ENCODE measurements around the gene DEPP1.

DEPP1 gene

DNA sequence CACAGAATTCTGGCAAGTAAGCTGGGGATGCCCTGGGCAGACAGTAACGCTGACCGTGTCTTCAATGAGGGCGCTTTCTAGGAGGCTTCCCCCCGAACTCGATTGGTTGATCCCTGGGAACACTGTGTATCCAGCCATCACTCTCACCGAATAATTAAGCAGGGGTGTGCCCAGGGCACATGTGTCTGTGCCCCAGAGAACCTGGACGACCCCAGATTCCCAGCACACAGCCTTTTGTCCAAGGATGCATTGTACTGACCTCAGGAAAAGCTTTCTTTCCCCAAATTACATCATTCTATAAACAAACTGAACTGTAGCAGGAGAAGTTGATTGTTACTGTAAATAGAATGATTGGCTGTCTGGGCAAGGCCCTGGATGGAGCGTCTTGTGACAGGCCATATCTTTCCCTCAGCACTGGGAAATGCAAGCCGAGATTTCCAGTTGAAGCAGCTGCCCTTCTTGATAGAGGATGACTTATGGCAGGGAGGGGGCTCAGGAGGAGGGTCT, 6.6 kb upstream of the DEPP1 start:
- no peak for TF ChIP-seq EZH2phosphoT487 (IDR thresholded peaks at IDR 0.05; ENCODE audit: borderline replicate concordance)
- TF ChIP-seq, protein P1, sequence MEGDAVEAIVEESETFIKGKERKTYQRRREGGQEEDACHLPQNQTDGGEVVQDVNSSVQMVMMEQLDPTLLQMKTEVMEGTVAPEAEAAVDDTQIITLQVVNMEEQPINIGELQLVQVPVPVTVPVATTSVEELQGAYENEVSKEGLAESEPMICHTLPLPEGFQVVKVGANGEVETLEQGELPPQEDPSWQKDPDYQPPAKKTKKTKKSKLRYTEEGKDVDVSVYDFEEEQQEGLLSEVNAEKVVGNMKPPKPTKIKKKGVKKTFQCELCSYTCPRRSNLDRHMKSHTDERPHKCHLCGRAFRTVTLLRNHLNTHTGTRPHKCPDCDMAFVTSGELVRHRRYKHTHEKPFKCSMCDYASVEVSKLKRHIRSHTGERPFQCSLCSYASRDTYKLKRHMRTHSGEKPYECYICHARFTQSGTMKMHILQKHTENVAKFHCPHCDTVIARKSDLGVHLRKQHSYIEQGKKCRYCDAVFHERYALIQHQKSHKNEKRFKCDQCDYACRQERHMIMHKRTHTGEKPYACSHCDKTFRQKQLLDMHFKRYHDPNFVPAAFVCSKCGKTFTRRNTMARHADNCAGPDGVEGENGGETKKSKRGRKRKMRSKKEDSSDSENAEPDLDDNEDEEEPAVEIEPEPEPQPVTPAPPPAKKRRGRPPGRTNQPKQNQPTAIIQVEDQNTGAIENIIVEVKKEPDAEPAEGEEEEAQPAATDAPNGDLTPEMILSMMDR (conservative IDR thresholded peaks at IDR 0.05; ENCODE audit: low read length), result no peak
- Histone ChIP-seq H3K36me3 (ENCODE audit: insufficient read depth, low read length) (no peaks in the 10 kb centered on the region), H3K4me1 (ENCODE audit: insufficient read depth, low read length, poor library complexity, severe bottlenecking) (peaks cover 23% of the 10 kb centered on the region), H3K9me3 (ENCODE audit: insufficient read depth, low read depth, low read length) (no peaks in the 10 kb centered on the region), H3K9ac (ENCODE audit: low read depth, low read length, poor library complexity, severe bottlenecking) (no peak overlapping the region), H3K4me3 (ENCODE audit: low read length, poor library complexity, severe bottlenecking) (no peak overlapping the region), H3K4me2 (ENCODE audit: low read depth, low read length, poor library complexity, severe bottlenecking) (no peak overlapping the region), H3K9me2 (replicated peaks; ENCODE audit: low read depth, low read length) (no peaks in the 10 kb centered on the region), H3K79me2 (ENCODE audit: insufficient read depth, low read length) (no peaks in the 10 kb centered on the region), H4K20me1 (ENCODE audit: insufficient read depth, low read length, poor library complexity, severe bottlenecking) (no peaks in the 10 kb centered on the region), H2AFZ (ENCODE audit: low read length) (no peak overlapping the region), H3K27me3 (ENCODE audit: insufficient read depth, low read length, poor library complexity, severe bottlenecking) (no peaks in the 10 kb centered on the region), H3F3A (ENCODE audit: low read depth) (no peaks in the 10 kb centered on the region)

DNA sequence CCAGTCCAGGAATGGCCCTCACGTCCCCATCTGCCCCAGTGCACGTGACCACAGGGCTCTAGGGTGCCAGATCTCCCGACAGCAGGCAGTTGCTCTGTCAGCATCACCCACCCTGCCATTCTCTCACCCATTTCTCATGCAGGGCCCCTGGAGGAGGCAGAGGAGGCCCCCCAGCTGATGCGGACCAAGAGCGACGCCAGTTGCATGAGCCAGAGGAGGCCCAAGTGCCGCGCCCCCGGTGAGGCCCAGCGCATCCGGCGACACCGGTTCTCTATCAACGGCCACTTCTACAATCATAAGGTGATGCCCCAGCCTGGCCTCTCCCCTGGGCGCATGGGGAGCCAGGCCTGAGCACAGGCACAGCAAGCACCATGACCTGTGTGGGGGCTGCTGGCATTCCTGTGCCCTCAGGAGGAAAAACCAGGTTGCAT, 6.1 kb upstream of the DEPP1 start:
- Histone ChIP-seq H3K4me2 (ENCODE audit: low read depth, low read length, poor library complexity, severe bottlenecking) (no peak overlapping the region), H2AFZ (ENCODE audit: low read length) (no peak overlapping the region), H3K9me3 (ENCODE audit: insufficient read depth, low read depth, low read length) (no peaks in the 10 kb centered on the region), H3F3A (ENCODE audit: low read depth) (no peaks in the 10 kb centered on the region), H3K36me3 (ENCODE audit: insufficient read depth, low read length) (no peaks in the 10 kb centered on the region), H3K4me3 (ENCODE audit: low read length, poor library complexity, severe bottlenecking) (no peak overlapping the region), H3K9me2 (replicated peaks; ENCODE audit: low read depth, low read length) (no peaks in the 10 kb centered on the region), H4K20me1 (ENCODE audit: insufficient read depth, low read length, poor library complexity, severe bottlenecking) (no peaks in the 10 kb centered on the region), H3K9ac (ENCODE audit: low read depth, low read length, poor library complexity, severe bottlenecking) (no peak overlapping the region), H3K27me3 (ENCODE audit: insufficient read depth, low read length, poor library complexity, severe bottlenecking) (no peaks in the 10 kb centered on the region), H3K4me1 (ENCODE audit: insufficient read depth, low read length, poor library complexity, severe bottlenecking) (peaks cover 23% of the 10 kb centered on the region), H3K79me2 (ENCODE audit: insufficient read depth, low read length) (no peaks in the 10 kb centered on the region)
- no peak for TF ChIP-seq EZH2phosphoT487 (IDR thresholded peaks at IDR 0.05; ENCODE audit: borderline replicate concordance)
- TF ChIP-seq, protein P1 (conservative IDR thresholded peaks at IDR 0.05; ENCODE audit: low read length), result no peak

DNA sequence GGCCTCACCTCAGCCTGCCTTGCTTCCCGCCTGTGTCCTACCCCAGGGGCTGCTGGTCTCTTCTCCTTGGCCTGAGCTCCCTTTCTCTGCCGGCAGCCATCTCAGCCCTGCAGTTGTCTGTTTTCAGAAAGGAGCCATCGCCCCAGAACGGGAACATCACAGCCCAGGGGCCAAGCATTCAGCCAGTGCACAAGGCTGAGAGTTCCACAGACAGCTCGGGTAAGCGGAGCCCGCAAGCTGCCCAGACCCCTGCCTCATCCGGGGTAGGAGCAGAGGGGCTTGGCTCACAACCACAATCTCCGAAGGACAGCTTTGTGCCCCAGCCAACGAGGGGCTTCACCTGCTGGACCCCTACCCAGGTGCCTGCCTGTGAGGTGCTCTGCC, 5.3 kb upstream of the DEPP1 start:
- H3K36me3 ChIP-seq (ENCODE audit: insufficient read depth, low read length), result no peaks in the 10 kb centered on the region
- no peaks in the 10 kb centered on the region for H3K79me2 ChIP-seq (ENCODE audit: insufficient read depth, low read length)
- no peak for TF ChIP-seq EZH2phosphoT487 (IDR thresholded peaks at IDR 0.05; ENCODE audit: borderline replicate concordance)
- TF ChIP-seq, protein P1 (conservative IDR thresholded peaks at IDR 0.05; ENCODE audit: low read length), result no peak
- H2AFZ ChIP-seq (ENCODE audit: low read length), result no peak overlapping the region
- no peaks in the 10 kb centered on the region for H3F3A ChIP-seq (ENCODE audit: low read depth)
- H3K4me3 ChIP-seq (ENCODE audit: low read length, poor library complexity, severe bottlenecking), result no peak overlapping the region
- H3K9me2 ChIP-seq (replicated peaks; ENCODE audit: low read depth, low read length), result no peaks in the 10 kb centered on the region
- H4K20me1 ChIP-seq (ENCODE audit: insufficient read depth, low read length, poor library complexity, severe bottlenecking), result no peaks in the 10 kb centered on the region
- H3K9ac ChIP-seq (ENCODE audit: low read depth, low read length, poor library complexity, severe bottlenecking), result no peak overlapping the region
- H3K4me1 ChIP-seq (ENCODE audit: insufficient read depth, low read length, poor library complexity, severe bottlenecking), result peaks cover 26% of the 10 kb centered on the region
- H3K9me3 ChIP-seq (ENCODE audit: insufficient read depth, low read depth, low read length), result no peaks in the 10 kb centered on the region
- H3K27me3 ChIP-seq (ENCODE audit: insufficient read depth, low read length, poor library complexity, severe bottlenecking), result no peaks in the 10 kb centered on the region
- H3K4me2 ChIP-seq (ENCODE audit: low read depth, low read length, poor library complexity, severe bottlenecking), result no peak overlapping the region
